ENCODE measurements around the gene WNT11. TPM values are rescaled to one million over a fixed set of nuclear protein-coding genes. Genes with fewer than 3 reads are reported as not detected.

The WNT11 gene
- polyA plus RNA-seq, 1 experiment, result not detected

DNA sequence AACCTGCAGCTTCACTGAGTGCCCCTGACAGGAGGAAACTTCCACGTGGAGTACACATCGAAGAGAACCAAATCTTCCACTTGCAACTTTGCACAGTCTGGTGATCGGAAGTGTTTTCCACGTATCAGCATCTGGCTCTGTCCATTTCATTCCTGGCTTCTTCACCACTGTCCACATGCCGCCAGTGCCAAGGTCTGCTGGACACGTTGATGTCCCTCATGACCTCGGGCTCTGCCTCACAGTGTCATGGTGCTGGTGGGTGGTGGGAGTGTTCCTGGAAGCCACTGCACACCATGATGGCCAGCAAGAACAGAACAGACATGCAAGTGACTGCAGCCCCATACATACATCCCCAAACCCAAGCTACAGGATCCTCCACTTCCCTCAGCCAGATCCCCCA, 48.4 kb downstream of the WNT11 start:
- TF ChIP-seq, protein P1, sequence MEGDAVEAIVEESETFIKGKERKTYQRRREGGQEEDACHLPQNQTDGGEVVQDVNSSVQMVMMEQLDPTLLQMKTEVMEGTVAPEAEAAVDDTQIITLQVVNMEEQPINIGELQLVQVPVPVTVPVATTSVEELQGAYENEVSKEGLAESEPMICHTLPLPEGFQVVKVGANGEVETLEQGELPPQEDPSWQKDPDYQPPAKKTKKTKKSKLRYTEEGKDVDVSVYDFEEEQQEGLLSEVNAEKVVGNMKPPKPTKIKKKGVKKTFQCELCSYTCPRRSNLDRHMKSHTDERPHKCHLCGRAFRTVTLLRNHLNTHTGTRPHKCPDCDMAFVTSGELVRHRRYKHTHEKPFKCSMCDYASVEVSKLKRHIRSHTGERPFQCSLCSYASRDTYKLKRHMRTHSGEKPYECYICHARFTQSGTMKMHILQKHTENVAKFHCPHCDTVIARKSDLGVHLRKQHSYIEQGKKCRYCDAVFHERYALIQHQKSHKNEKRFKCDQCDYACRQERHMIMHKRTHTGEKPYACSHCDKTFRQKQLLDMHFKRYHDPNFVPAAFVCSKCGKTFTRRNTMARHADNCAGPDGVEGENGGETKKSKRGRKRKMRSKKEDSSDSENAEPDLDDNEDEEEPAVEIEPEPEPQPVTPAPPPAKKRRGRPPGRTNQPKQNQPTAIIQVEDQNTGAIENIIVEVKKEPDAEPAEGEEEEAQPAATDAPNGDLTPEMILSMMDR (IDR thresholded peaks at IDR 0.05; ENCODE audit: low read depth, low read length), result no peak
- Histone ChIP-seq H3K27ac (ENCODE audit: low read depth, low read length) (no peak overlapping the region), H3K4me3 (ENCODE audit: low read depth, low read length) (no peak overlapping the region), H3K27me3 (ENCODE audit: control insufficient read depth, insufficient read depth, low read length) (peaks cover 20% of the 10 kb centered on the region), H3K9me3 (ENCODE audit: control insufficient read depth, insufficient read depth, low read length) (no peaks in the 10 kb centered on the region; the same call in 1 of the 2 replicates)
- ChIA-PET POLR2A (no interaction called here), CTCF (no interaction called here)
- DNase-seq (ENCODE audit: low read depth, low spot score), result no peak

DNA sequence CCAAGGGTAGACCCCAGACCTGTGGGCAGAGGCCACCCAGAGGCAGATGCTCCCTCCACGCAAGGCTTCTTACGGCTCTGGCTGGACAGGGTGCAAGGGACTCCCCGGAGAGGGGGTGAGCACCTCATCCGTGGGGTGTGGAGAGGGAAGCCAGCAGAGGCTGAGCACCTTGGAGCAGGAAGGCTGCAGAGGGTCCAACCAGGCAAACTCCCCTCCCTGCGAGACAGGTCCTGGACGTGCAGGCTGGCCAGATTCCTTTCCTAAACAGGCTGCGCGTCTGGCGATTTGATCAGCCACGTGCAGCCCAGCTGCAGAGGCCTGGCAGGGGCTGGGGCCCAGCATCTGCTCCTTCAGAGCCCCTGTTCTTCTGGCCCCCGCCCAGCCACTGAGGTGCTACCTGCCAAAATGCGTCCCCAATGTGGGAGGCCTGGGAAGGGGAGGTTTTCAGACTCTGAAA, 49.3 kb downstream of the WNT11 start:
- no peak for DNase-seq (ENCODE audit: low read depth, low spot score)
- Histone ChIP-seq H3K4me3 (ENCODE audit: low read depth, low read length) (no peak overlapping the region), H3K9me3 (ENCODE audit: control insufficient read depth, insufficient read depth, low read length) (no peaks in the 10 kb centered on the region; the same call in 1 of the 2 replicates), H3K27me3 (ENCODE audit: control insufficient read depth, insufficient read depth, low read length) (peaks cover 22% of the 10 kb centered on the region), H3K27ac (ENCODE audit: low read depth, low read length) (no peak overlapping the region)
- ChIA-PET CTCF (no interaction called here), POLR2A (no interaction called here)
- TF ChIP-seq, protein P1 (IDR thresholded peaks at IDR 0.05; ENCODE audit: low read depth, low read length), result no peak

DNA sequence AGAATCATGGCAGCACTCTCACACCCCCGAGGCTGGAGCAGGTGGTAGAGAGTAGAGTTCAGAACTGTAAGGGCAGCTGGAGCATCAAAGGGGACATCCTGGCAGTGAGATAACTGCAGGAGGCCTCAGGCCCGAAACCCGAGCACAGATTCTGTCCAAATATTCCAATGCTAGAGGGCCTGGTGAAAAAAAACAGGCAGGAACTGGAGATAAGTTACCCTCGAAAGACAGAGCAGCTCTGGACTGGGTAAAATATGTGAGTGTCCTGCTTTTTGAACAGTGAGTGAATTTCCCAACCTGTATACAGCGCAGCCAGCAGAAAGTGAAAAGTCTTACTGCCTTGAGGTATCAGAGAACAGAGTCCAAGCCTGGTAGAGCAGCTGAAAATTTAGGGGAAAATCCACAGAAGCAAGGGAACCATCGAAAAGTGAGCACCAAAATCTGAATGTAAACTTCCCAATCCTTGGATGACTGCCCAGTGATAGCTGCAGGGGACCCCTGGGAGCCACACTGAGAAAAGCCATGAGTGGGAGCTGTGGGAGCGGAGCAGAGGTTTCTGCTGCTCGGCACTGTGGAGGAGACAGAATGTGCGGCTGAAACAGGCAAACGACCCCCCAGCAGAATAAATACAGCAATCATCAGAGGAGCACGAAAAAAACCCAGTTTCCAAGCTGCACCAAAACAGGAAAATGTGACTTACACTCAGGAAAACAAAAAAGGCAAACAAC, 50.6 kb downstream of the WNT11 start:
- TF ChIP-seq, protein P1 (IDR thresholded peaks at IDR 0.05; ENCODE audit: low read depth, low read length), result no peak
- no peak overlapping the region for H3K4me3 ChIP-seq (ENCODE audit: low read depth, low read length)
- POLR2A ChIA-PET, result interaction anchor here (0.7 kb wide), 3 partner anchors 93 to 256 kb away, joined by 3 to 6 read pairs (median 4); no protein-coding TSS in a partner anchor
- DNase-seq (ENCODE audit: low read depth, low spot score), result no peak
- peaks cover 22% of the 10 kb centered on the region for H3K27me3 ChIP-seq (ENCODE audit: control insufficient read depth, insufficient read depth, low read length)
- H3K9me3 ChIP-seq (ENCODE audit: control insufficient read depth, insufficient read depth, low read length), result no peaks in the 10 kb centered on the region; the same call in 1 of the 2 replicates
- CTCF ChIA-PET, result no interaction called here
- H3K27ac ChIP-seq (ENCODE audit: low read depth, low read length), result no peak overlapping the region

DNA sequence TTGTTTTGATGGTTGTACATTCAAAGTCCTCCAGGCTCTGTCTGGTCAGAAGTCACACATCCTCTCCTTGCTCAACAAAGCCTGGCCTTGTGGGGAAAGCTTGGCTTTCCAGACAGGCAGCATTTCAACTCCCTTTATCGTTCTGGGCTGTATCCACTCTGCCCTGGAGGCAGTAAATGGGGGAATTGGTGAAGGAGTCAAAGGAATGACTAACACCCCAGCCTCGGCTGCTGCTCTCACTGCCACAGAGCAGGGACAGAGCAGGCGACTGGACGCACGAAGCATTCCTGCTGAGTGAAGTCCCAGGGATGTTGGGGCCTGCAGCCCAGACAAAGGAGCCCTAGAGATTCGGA, 52.8 kb downstream of the WNT11 start:
- H3K9me3 ChIP-seq (ENCODE audit: control insufficient read depth, insufficient read depth, low read length), result no peaks in the 10 kb centered on the region; the same call in 1 of the 2 replicates
- CTCF ChIA-PET, result interaction anchor here (1.5 to 3.4 kb wide), 2 partner anchors 256 to 273 kb away, joined by 3 to 309 read pairs; no protein-coding TSS in a partner anchor
- H3K4me3 ChIP-seq (ENCODE audit: low read depth, low read length), result no peak overlapping the region
- POLR2A ChIA-PET, result no interaction called here
- no peak overlapping the region for H3K27ac ChIP-seq (ENCODE audit: low read depth, low read length)
- TF ChIP-seq, protein P1 (IDR thresholded peaks at IDR 0.05; ENCODE audit: low read depth, low read length), result no peak
- H3K27me3 ChIP-seq (ENCODE audit: control insufficient read depth, insufficient read depth, low read length), result peaks cover 15% of the 10 kb centered on the region
- no peak for DNase-seq (ENCODE audit: low read depth, low spot score)

Measured in AG04450 (cell line).